HUES6 (cell line): Measurements from ENCODE around the gene PRKRIP1.
"Not testable (repeated sequence)": the region's sequence is repeated elsewhere in the genome, so short reads cannot be mapped to it uniquely, and the experiment has no call there.

Experiments used
- H3K27ac ChIP-seq: 2 replicates; pipeline ENCODE4 v1.7.0; 2013; ENCODE audit warnings: low read depth, mild to moderate bottlenecking, low read length, inconsistent platforms
- H3K27me3 ChIP-seq: 2 replicates; pipeline ENCODE4 v1.6.1; 2013; ENCODE audit warnings: low read length; ENCODE audit not compliant: control insufficient read depth, insufficient read depth
- H3K36me3 ChIP-seq: 2 replicates; pipeline ENCODE4 v1.6.1; 2013; ENCODE audit warnings: low read length; ENCODE audit not compliant: control insufficient read depth, insufficient read depth
- H3K4me1 ChIP-seq: 2 replicates; pipeline ENCODE4 v1.6.1; 2013; ENCODE audit warnings: low read length; ENCODE audit not compliant: control insufficient read depth, insufficient read depth
- H3K4me3 ChIP-seq: 2 replicates; pipeline ENCODE4 v1.5.1; 2013; ENCODE audit warnings: low read depth, low read length
- H3K9ac ChIP-seq: one replicate; pipeline ENCODE4 v1.6.1; 2013; ENCODE audit warnings: mild to moderate bottlenecking, low read length
- H3K9me3 ChIP-seq: 2 replicates; pipeline ENCODE4 v1.6.1; 2013; ENCODE audit warnings: low read depth, low read length; ENCODE audit not compliant: control insufficient read depth, insufficient read depth

The PRKRIP1 gene

GRCh38 chr7:102447311-102447710 is 51.1 kb downstream of the PRKRIP1 start:
- no peak overlapping the region for H3K4me3 ChIP-seq
- peaks cover 17% of the 10 kb centered on the region for H3K36me3 ChIP-seq
- no peaks in the 10 kb centered on the region for H3K9me3 ChIP-seq
- no peak overlapping the region for H3K9ac ChIP-seq
- no peak overlapping the region for H3K27ac ChIP-seq
- peaks cover 7% of the 10 kb centered on the region for H3K4me1 ChIP-seq
- H3K27me3 ChIP-seq = no peaks in the 10 kb centered on the region

- Histone ChIP-seq H3K9ac (no peak overlapping the region), H3K36me3 (peaks cover 17% of the 10 kb centered on the region), H3K4me1 (peaks cover 7% of the 10 kb centered on the region; the same call in 1 of the 2 replicates), H3K27me3 (no peaks in the 10 kb centered on the region), H3K27ac (no peak overlapping the region), H3K9me3 (no peaks in the 10 kb centered on the region), H3K4me3 (no peak overlapping the region)
These were observed 53.0 kb downstream of the PRKRIP1 start for GRCh38 chr7:102449136-102449535.

- Histone ChIP-seq H3K9ac (no peak overlapping the region), H3K27ac (no peak overlapping the region), H3K4me1 (peaks cover 7% of the 10 kb centered on the region; the same call in 1 of the 2 replicates), H3K27me3 (no peaks in the 10 kb centered on the region), H3K36me3 (peaks cover 16% of the 10 kb centered on the region), H3K4me3 (no peak overlapping the region), H3K9me3 (no peaks in the 10 kb centered on the region)
These were observed 54.1 kb downstream of the PRKRIP1 start for GRCh38 chr7:102450242-102450641.

GRCh38 chr7:102451371-102452054 is 55.4 kb downstream of the PRKRIP1 start:
- peaks cover 7% of the 10 kb centered on the region; the same call in 1 of the 2 replicates for H3K4me1 ChIP-seq
- no peak overlapping the region for H3K4me3 ChIP-seq
- peaks cover 25% of the 10 kb centered on the region for H3K36me3 ChIP-seq
- no peaks in the 10 kb centered on the region for H3K27me3 ChIP-seq
- no peaks in the 10 kb centered on the region for H3K9me3 ChIP-seq
- H3K27ac ChIP-seq = no peak overlapping the region
- no peak overlapping the region for H3K9ac ChIP-seq

DNA sequence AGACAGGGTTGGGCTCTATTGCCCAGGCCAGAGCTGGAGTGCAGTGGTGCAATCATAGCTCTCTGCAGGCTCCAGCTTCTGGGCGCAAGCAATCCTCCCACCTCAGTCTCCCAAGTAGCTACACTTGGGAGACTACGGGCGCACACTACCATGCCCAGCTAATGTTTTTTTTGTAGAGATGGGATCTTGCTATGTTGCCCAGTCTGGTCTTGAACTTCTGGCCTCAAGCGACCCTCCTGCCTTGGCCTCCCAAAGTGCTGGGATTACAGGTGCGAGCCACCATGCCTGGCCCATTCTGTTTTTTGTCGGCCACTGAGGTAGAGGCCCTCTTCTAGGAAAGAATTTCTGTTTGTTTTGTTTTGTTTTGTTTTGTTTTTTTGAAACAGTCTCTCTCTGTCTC is 56.3 kb downstream of the PRKRIP1 start:
- Histone ChIP-seq H3K4me1 (peaks cover 7% of the 10 kb centered on the region; the same call in 1 of the 2 replicates), H3K27me3 (no peaks in the 10 kb centered on the region), H3K4me3 (no peak overlapping the region), H3K27ac (no peak overlapping the region), H3K9me3 (no peaks in the 10 kb centered on the region), H3K36me3 (peaks cover 26% of the 10 kb centered on the region), H3K9ac (no peak overlapping the region)

- Histone ChIP-seq H3K36me3 (peaks cover 30% of the 10 kb centered on the region), H3K27me3 (no peaks in the 10 kb centered on the region), H3K9me3 (no peaks in the 10 kb centered on the region), H3K4me3 (no peak overlapping the region), H3K9ac (no peak overlapping the region), H3K27ac (no peak overlapping the region), H3K4me1 (peaks cover 7% of the 10 kb centered on the region; the same call in 1 of the 2 replicates)
These were observed 57.2 kb downstream of the PRKRIP1 start for GRCh38 chr7:102453319-102453718.

- Histone ChIP-seq H3K9me3 (no peaks in the 10 kb centered on the region), H3K9ac (no peak overlapping the region), H3K27ac (no peak overlapping the region), H3K36me3 (peaks cover 42% of the 10 kb centered on the region), H3K4me1 (peaks cover 7% of the 10 kb centered on the region; the same call in 1 of the 2 replicates), H3K4me3 (no peak overlapping the region), H3K27me3 (no peaks in the 10 kb centered on the region)
These were observed 58.3 kb downstream of the PRKRIP1 start for GRCh38 chr7:102454468-102454867.

DNA sequence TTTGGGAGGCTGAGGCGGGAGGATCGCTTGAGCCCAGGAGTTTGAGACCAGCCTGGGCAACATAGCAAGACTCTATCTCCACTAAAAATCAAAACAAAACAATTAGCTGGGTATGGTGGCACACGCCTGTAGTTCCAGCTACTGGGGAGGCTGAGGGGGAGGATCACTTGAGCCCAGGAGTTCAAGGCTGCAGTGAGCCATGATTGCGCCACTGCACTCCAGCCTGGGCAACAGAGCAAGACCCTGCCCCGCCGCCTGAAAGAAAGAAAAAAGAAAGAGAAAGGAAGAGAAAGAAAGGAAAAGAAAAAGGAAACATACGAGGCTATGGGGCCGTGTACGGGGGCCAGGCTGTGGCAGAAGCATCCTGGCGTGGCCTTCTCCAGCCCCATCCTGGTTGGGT is 58.8 kb downstream of the PRKRIP1 start:
- not testable (repeated sequence) for H3K4me3 ChIP-seq, H3K4me1 ChIP-seq, H3K9me3 ChIP-seq, H3K9ac ChIP-seq, H3K27ac ChIP-seq, H3K27me3 ChIP-seq
- H3K36me3 ChIP-seq = peaks cover 44% of the 10 kb centered on the region

DNA sequence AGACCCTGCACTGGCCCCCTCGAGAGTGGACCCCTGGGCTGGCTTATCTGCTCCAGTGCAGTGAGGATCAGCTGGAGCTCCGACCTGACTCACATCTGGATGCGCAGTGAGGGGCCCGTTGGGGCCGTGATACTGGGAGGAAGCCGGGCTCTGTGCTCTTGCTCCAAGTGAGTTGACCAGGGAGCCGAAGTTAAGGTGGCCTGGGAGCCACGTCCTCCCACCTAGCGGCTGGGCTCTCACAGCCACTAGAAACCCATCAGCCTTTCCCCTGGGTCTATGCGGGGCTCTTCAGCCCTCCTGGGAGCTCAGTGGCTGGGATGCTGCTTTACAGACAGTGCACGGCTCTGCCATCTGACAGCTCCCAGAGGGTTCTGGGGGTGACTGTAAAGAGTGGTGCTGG is 59.4 kb downstream of the PRKRIP1 start:
- Histone ChIP-seq H3K36me3 (peaks cover 49% of the 10 kb centered on the region), H3K4me3 (no peak overlapping the region), H3K27ac (no peak overlapping the region), H3K4me1 (peaks cover 7% of the 10 kb centered on the region; the same call in 1 of the 2 replicates), H3K9me3 (no peaks in the 10 kb centered on the region), H3K9ac (no peak overlapping the region), H3K27me3 (no peaks in the 10 kb centered on the region)

DNA sequence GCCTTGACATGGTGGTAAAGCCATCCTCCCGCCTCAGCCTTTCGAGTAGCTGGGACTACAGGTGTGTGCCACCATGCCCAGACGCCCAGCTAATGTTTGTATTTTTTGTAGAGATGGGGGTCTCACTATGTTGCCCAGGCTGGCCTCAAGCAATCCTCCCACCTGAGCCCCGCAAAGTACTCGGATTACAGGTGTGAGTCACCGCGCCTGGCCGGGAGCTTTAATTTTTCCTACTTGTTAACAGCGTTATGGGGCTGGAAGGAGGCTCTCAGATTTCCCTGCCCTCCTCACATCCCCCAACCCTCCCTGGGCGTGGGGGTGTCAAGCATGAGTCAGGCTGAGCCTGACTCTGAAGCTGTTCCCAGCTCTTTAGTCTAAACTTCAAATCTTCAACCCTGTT is 60.2 kb downstream of the PRKRIP1 start:
- no peak overlapping the region for H3K9ac ChIP-seq

DNA sequence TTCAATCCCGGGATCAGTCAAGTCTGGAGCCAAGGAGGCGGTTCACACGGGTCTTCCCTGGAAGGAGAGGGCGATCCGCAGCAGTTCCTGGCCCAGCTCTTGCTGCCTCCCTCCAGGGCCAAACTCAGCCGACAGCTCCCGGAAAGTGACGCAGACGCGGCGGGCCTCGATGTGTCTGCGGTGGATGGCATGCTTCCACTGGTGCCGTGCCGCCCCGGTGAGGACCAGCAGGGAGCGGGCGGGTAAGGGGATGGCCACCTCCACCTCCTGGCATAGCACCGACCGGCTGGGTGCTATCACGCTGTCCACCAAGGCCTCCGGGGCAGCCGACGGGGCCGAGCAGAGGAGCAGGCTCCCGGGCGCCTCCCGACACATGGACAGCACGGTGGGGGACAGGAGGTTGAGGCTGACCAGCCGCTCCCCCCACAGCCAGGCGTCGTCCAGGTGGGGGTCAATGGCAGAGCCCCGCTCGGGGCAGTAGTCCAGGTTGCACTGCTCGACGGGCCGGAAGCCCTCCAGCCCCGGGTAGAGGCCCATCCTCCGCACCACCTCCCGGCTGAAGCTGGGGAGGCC is 61.3 kb downstream of the PRKRIP1 start:
- H3K27ac ChIP-seq = no peak overlapping the region
- H3K27me3 ChIP-seq = no peaks in the 10 kb centered on the region
- H3K9ac ChIP-seq = no peak overlapping the region
- H3K9me3 ChIP-seq = no peaks in the 10 kb centered on the region
- no peak overlapping the region for H3K4me3 ChIP-seq
- H3K36me3 ChIP-seq = peaks cover 49% of the 10 kb centered on the region
- no peaks in the 10 kb centered on the region for H3K4me1 ChIP-seq

More for the DNA sequence above, 60.2 kb downstream of the PRKRIP1 start:
- Histone ChIP-seq H3K4me3 (no peak overlapping the region), H3K27me3 (no peaks in the 10 kb centered on the region), H3K9me3 (no peaks in the 10 kb centered on the region), H3K36me3 (peaks cover 49% of the 10 kb centered on the region), H3K27ac (no peak overlapping the region), H3K4me1 (peaks cover 6% of the 10 kb centered on the region; the same call in 1 of the 2 replicates)
